ENCODE measurements around the gene DRD1. TPM values are rescaled to one million over a fixed set of nuclear protein-coding genes. Genes with fewer than 3 reads are reported as not detected.

Gene DRD1
- total RNA-seq (2014; rRNA removed; shearing (Covaris generic)): 10.0 and 14.0 TPM in 2 replicates

DNA sequence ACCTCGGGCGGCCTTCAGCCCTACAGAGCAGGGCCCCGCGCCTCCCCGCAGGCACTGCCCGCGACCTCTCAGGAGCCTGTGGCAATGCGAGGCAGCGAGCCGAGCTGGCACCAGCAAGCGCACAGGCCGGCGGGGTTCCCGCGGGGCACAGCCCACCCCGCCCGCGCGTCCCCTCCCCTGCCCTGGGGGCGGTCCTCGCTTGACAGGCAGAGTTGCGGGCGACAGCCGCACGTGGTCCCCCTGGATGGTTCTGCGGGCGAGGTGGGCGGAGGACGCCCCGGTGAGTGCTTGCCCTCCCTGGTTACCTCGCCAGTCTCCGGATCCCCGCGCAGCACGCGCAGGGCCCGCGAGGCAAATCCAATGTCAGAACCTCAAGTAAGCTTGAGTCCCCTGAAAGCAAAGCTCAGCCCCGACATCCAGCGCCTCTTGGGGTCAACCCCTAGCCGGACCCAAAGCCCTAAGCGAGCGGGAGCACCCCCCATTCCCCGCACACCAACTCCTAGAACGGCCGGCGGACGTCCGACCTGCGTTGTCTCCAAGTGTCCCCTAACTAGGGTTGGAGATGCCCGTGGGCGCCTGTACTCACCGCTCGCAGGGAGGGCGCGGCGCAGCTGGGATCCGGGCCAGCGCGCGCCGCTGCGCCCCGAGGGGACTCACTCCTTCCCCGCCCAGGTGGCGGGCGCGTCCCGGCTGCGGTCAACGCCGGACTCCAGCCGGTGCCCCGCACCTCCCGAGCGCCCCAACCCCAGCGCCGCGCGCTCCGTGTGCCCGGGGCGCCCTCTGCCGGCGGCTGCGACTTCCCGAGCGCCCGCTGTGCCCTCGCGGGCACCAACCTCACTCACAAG, at the start of gene DRD1:
DRD1 (minus strand) TSS at position 123 of the 845 bp plus-strand sequence. CDS start 1,083 bp downstream, outside the sequence.
- Histone ChIP-seq H3K4me3 (peak within 1 kb of the TSS; percentile 54), H3K36me3 (peaks cover 25% of the 10 kb centered on the region), H3K9me3 (replicated peaks) (no peaks in the 10 kb centered on the region), H3K4me1 (replicated peaks) (peaks cover 43% of the 10 kb centered on the region), H3K27me3 (replicated peaks) (no peaks in the 10 kb centered on the region), H3K27ac (no peak within 1 kb of the TSS; the same call in 1 of the 2 replicates)
- peak; percentile 75 to 92 for DNase-seq (ENCODE audit: low read depth in 1 of 2, low spot score in 2 of 2)

DNA sequence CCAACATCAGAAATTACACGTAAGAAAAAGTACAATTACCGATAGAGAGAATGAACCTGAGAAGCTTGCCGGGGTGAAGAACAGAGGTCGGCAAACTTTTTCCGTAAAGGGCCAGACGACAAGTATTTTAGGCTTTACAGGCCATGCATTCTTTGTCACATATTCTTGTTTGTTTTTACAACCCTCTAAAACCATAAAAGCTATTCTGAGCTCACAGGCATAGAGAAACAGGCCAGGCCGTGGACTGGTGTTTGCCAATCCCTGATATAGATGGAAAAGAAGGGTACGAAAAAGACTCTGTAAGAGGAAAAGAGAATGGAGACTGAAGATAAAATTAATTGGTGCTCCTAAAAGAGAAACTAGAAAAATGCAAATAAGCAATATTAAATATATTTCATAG, 49.7 kb upstream of the DRD1 start:
- peak overlapping the region; percentile 79 for H3K27ac ChIP-seq
- H3K4me1 ChIP-seq (replicated peaks): peaks cover 31% of the 10 kb centered on the region
- peak; percentile 59 to 79 for DNase-seq (ENCODE audit: low read depth in 1 of 2, low spot score in 2 of 2)

DNA sequence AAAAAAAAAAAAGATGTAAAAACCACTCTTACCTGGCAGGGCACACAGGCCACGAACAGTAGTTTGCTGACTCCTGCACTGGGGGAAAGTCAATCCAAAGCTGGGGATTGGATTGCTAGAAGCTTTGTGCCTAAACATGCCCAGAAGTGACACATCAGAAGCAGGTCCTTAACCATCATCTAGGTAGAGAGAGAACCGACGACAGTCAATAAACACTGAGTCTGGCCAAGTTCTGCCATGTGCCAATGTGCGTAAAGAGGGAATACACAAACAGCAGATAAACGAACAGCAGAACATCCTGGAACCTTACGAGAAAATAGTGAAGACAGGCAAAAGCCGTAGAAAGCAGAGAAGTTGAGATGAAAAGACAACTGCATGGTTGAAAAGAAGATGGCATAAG, 49.3 kb upstream of the DRD1 start:
- H3K27me3 ChIP-seq (replicated peaks): no peaks in the 10 kb centered on the region
- no peak for DNase-seq (ENCODE audit: low read depth in 1 of 2, low spot score in 2 of 2)
- H3K9me3 ChIP-seq (replicated peaks): no peaks in the 10 kb centered on the region
- peaks cover 30% of the 10 kb centered on the region for H3K4me1 ChIP-seq (replicated peaks)
- peak overlapping the region; percentile 79 for H3K27ac ChIP-seq
- H3K36me3 ChIP-seq: peaks cover 78% of the 10 kb centered on the region
- no peak overlapping the region for H3K4me3 ChIP-seq

More for the DNA sequence above, 49.7 kb upstream of the DRD1 start:
- Histone ChIP-seq H3K36me3 (peaks cover 78% of the 10 kb centered on the region), H3K9me3 (replicated peaks) (no peaks in the 10 kb centered on the region), H3K27me3 (replicated peaks) (no peaks in the 10 kb centered on the region), H3K4me3 (no peak overlapping the region)

DNA sequence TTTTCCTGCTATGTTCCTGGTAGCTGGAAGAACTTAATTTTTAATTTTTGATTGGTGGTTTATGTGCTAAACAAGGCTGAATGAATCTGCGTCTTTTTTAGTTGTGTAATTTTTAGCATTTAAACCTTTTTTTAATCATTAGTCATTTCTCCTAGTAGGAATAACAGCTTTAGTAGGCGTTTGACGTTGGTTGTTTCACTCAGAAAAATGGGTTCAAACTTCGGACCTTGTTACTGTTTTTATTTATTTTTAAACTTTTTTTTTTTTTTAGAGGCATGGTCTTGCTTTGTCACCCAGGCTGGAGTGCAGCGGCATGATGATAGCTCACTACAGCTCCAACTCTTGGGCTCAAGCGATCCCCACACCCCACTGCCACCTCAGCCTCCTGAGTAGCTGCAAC, 47.2 kb upstream of the DRD1 start:
- Histone ChIP-seq H3K36me3 (peaks cover 80% of the 10 kb centered on the region), H3K9me3 (replicated peaks) (no peaks in the 10 kb centered on the region), H3K27me3 (replicated peaks) (no peaks in the 10 kb centered on the region), H3K4me1 (replicated peaks) (peaks cover 30% of the 10 kb centered on the region), H3K27ac (no peak overlapping the region), H3K4me3 (no peak overlapping the region)
- no peak for DNase-seq (ENCODE audit: low read depth in 1 of 2, low spot score in 2 of 2)

DNA sequence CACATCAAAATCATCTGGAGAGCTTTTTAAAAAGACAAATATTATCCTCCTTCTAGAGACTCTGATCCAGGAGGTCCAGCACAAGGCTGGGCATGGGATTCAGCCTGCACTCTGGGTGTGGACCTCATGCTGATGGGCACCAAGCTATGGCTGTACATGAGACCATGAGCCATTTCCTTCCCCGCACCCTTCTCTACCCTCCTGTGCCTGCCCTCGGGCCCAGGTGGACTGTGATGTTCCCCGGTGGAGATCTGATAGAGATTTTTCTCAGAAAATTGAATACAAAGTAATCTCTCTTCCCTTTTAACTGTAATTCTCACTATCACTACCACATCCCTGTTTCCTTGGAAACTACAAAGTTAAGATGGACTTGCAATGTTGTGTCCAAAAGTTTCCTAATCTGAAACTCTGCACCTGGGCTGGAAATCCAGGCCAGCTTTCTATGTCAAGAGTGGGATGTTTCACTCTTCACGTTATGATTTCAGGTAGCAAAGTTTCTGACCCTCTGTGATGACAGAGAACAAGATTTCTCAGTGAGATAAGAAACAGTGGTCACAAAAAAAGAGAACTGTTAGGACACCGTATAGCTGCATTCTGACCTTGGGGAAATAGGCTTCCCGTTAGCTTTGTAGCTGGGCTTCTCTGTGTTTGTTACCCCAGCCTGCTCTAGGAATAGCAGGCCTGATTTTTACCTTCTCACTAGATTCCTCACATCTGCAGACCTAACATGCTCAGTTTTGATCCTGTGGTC, 45.9 kb upstream of the DRD1 start:
- H3K36me3 ChIP-seq: peaks cover 79% of the 10 kb centered on the region

DNA sequence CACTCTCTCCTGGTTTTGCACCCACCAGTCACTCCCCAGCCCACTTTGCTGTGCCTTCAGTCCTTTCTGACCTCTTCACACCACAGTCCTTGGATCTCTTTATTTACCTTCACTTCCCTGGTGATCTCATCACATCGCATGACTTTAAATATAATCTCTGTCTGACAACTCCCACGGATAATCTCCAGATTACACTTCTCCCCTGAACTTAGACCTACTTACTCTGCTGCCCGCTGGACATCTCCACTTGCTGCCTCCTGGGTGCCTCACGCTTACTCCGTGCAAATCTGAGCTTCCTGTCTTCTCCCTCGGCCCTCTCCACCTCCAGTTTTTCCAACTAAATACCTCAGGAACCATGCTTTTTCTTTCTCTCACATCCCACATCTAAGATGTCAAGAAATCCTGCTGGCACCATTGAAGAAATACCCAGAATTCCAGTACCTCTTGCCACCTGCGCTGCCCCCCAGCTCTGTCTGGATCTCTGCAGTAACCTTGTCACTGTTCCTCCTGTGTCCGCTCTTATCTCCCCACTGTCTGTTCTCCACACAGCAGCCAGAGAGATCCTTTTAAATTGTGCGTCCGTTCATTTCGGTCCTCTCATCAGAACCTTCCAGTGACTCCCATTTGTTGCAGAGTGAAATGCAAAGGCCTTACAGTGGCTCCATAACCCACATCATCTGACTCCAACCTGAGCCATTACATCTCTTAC, 43.7 kb upstream of the DRD1 start:
- no peaks in the 10 kb centered on the region for H3K27me3 ChIP-seq (replicated peaks)
- H3K4me1 ChIP-seq (replicated peaks): peaks cover 3% of the 10 kb centered on the region
- no peak for DNase-seq (ENCODE audit: low read depth in 1 of 2, low spot score in 2 of 2)
- H3K4me3 ChIP-seq: no peak overlapping the region
- H3K9me3 ChIP-seq (replicated peaks): no peaks in the 10 kb centered on the region
- peaks cover 86% of the 10 kb centered on the region for H3K36me3 ChIP-seq
- no peak overlapping the region for H3K27ac ChIP-seq

More for the DNA sequence above, 45.9 kb upstream of the DRD1 start:
- H3K27ac ChIP-seq: no peak overlapping the region
- H3K27me3 ChIP-seq (replicated peaks): no peaks in the 10 kb centered on the region
- H3K4me1 ChIP-seq (replicated peaks): peaks cover 23% of the 10 kb centered on the region
- H3K4me3 ChIP-seq: no peak overlapping the region
- no peak for DNase-seq (ENCODE audit: low read depth in 1 of 2, low spot score in 2 of 2)
- no peaks in the 10 kb centered on the region for H3K9me3 ChIP-seq (replicated peaks)

GRCh38 chr5:175485631-175486030, 41.6 kb upstream of the DRD1 start:
- DNase-seq (ENCODE audit: low read depth in 1 of 2, low spot score in 2 of 2): peak in 1 of 2 experiments; percentile 35
- H3K27me3 ChIP-seq (replicated peaks): no peaks in the 10 kb centered on the region

DNA sequence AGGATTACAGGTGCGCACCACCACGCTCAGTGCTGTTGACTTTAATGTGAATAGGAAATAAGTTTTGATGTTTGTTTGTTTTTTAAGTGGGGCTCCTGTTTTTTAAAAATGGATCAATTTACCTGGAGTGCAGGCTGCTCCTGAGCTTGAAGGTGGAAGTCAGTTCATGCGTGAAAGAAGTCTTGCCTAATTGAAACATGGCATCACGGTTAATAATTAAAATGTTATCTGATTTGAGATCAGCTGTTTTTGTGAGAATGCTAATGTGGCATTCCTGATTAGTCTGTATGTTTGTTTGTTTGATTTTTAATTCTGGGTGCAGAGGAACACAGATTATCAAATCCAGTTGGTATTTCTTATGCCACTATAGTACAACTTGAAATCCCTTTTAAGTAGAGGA, 40.8 kb upstream of the DRD1 start:
- no peak for DNase-seq (ENCODE audit: low read depth in 1 of 2, low spot score in 2 of 2)
- Histone ChIP-seq H3K9me3 (replicated peaks) (no peaks in the 10 kb centered on the region), H3K27me3 (replicated peaks) (no peaks in the 10 kb centered on the region), H3K36me3 (peaks cover 92% of the 10 kb centered on the region), H3K27ac (no peak overlapping the region), H3K4me3 (no peak overlapping the region), H3K4me1 (replicated peaks) (peaks cover 2% of the 10 kb centered on the region)

More at GRCh38 chr5:175485631-175486030, 41.6 kb upstream of the DRD1 start:
- no peaks in the 10 kb centered on the region for H3K9me3 ChIP-seq (replicated peaks)
- H3K36me3 ChIP-seq: peaks cover 93% of the 10 kb centered on the region
- no peak overlapping the region for H3K4me3 ChIP-seq
- no peaks in the 10 kb centered on the region for H3K4me1 ChIP-seq (replicated peaks)
- H3K27ac ChIP-seq: no peak overlapping the region

- Histone ChIP-seq H3K27me3 (replicated peaks) (no peaks in the 10 kb centered on the region), H3K36me3 (peaks cover 87% of the 10 kb centered on the region), H3K9me3 (replicated peaks) (no peaks in the 10 kb centered on the region), H3K4me1 (replicated peaks) (peaks cover 7% of the 10 kb centered on the region), H3K4me3 (no peak overlapping the region), H3K27ac (no peak overlapping the region)
- peak in 1 of 2 experiments; percentile 47 for DNase-seq (ENCODE audit: low read depth in 1 of 2, low spot score in 2 of 2)
Measured at GRCh38 chr5:175484322-175484721, 40.3 kb upstream of the DRD1 start.

- no peaks in the 10 kb centered on the region for H3K27me3 ChIP-seq (replicated peaks)
- H3K9me3 ChIP-seq (replicated peaks): no peaks in the 10 kb centered on the region
- peaks cover 86% of the 10 kb centered on the region for H3K36me3 ChIP-seq
- H3K4me3 ChIP-seq: no peak overlapping the region
- no peak overlapping the region for H3K27ac ChIP-seq
- peaks cover 7% of the 10 kb centered on the region for H3K4me1 ChIP-seq (replicated peaks)
- DNase-seq (ENCODE audit: low read depth in 1 of 2, low spot score in 2 of 2): no peak
Measured at GRCh38 chr5:175483337-175483736, 39.4 kb upstream of the DRD1 start.

GRCh38 chr5:175479125-175479881, 35.3 kb upstream of the DRD1 start:
- H3K36me3 ChIP-seq: peaks cover 51% of the 10 kb centered on the region
- H3K4me3 ChIP-seq: peak overlapping the region; percentile 99
- H3K27me3 ChIP-seq (replicated peaks): no peaks in the 10 kb centered on the region
- DNase-seq (ENCODE audit: low read depth in 1 of 2, low spot score in 2 of 2): no peak
- peak overlapping the region; percentile 72 for H3K27ac ChIP-seq
- H3K9me3 ChIP-seq (replicated peaks): no peaks in the 10 kb centered on the region
- H3K4me1 ChIP-seq (replicated peaks): peaks cover 11% of the 10 kb centered on the region

GRCh38 chr5:175478384-175479124, 34.6 kb upstream of the DRD1 start, which contains the start of gene SFXN1:
Gene SFXN1 (plus strand): TSS chr5:175478560. CDS start chr5:175492104, 13,544 bp downstream.
- DNase-seq (ENCODE audit: low read depth in 1 of 2, low spot score in 2 of 2): peak; percentile 83 to 84
- Histone ChIP-seq H3K4me3 (peak within 1 kb of the TSS; percentile 99), H3K27ac (peak within 1 kb of the TSS; percentile 72), H3K4me1 (replicated peaks) (peaks cover 11% of the 10 kb centered on the region), H3K27me3 (replicated peaks) (no peaks in the 10 kb centered on the region), H3K36me3 (peaks cover 44% of the 10 kb centered on the region), H3K9me3 (replicated peaks) (no peaks in the 10 kb centered on the region)

Data from SJSA1 (cell line).